ENCODE data around the gene LCLAT1.

The LCLAT1 gene

DNA sequence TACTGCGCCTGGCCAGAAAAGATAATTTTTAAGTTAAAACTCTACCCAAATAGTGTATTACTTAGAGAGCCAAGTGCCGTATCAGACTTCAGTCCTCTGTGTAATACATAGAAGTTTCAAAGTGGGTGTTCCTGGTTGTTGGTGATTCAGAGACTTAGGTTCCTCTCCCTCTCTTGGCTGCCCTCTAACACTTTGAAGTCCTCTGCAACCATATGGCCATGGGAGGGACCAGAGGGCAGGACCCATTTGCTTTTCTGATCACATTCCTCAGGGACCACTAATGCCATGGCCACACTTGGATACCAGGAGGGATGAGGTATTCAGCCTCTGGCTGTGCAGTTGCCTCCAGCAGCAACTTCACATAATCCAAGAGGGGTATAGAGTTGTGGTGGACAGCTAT, 228.7 kb downstream of the LCLAT1 start:
- DNase-seq (ENCODE audit: low read depth): no peak

DNA sequence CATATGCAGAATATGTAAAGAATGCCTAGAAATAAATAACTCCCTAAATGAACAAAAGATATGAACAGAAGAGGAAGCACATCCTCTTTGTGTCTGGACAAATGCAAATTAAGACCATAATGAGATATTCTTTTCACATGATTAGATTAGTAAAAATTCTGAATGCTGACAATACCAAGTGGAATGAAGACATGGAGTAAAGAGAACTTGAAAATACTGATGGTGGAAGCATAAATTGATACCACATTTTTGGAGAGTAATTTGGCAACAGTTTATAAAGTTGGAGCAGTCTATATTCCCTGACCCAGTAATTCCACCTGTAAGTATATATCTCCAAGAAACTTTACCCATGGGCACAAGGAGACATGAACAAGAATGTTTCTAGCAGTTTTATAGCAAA, 230.2 kb downstream of the LCLAT1 start:
- DNase-seq (ENCODE audit: low read depth): no peak

DNA sequence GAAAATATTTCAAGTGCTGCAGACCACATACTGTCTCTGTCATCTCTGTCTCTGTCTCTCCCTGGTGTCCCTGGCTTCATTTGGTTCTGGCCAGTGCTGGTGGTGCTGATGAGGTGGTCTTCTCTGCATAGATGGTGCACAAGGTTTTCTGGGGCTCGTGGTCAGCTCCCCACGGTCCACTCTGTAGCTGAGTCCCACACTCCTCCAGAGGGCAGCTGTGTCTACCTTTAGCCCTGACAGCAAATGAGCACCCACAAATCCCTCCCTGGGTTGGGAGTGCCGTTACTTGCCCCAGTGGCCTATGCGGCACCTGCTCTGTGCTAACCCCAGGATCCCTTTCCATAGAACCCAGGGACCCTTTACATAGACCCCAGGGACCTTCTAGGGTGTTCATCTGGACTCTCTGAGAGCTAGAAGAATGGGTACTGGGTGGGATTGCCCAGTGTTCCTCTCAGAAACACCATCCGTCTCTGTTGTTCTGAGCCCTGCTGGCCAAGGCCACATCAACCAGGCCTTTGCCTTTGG, 230.9 kb downstream of the LCLAT1 start:
- DNase-seq (ENCODE audit: low read depth): no peak

DNA sequence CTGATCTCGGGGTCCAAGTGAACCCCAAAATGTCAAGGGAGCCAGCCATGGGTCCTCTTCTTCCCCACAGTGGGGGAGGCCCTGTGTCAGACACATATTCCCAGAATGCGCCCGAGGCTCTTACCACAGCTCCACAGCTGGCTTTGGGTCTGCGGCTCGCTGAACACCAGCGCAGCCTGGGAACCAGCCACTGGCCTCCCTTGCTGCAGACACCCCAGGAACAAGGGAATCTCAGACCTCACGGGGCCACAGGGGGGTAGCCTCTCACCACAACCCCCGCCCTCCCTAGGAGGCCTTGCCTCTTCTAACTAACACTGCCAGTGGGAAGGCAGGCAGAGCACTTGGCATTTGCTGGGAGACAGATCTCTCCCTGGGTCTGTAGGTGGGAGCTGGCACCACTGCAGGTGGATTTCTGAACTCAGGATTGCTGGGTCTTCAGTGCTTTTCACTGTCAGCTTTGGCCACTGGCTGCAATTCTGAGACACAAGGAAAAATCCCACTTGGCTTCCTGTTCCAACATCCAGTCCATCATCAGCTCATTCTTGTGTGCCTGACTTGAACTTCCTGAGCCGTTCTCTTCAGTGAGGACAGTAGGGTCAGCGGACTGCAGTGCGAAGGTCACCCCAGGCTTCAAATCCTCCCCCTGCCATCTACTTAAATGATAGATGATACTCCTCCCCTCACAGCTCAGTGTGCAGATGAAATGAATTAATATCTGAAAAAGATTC, 231.5 kb downstream of the LCLAT1 start:
- no peak for DNase-seq (ENCODE audit: low read depth)

GRCh38 chr2:30679426-30680088, 232.5 kb downstream of the LCLAT1 start:
- no peak for DNase-seq (ENCODE audit: low read depth)

DNA sequence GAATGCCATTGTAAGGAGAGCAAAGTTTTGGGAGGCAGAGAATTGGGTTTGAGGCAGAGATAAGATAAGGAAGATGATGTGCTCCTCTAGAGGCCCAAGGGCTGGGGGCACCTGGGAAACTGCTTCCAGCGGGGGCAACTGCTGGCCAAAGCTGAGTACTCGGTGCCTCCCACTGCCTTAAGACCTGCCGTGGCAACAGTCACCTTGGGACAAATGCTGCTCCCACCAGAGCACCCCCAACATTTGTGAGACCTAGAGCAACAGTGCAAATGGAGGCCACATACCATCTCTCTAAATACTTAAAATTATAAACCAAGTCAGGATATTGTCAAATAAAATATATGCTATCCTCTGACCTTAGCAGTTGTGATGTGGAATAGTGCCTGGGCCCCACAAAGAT, 233.1 kb downstream of the LCLAT1 start:
- DNase-seq (ENCODE audit: low read depth): no peak

- no peak for DNase-seq (ENCODE audit: low read depth)
Observed at GRCh38 chr2:30681022-30681421, 234.0 kb downstream of the LCLAT1 start.

- no peak for DNase-seq (ENCODE audit: low read depth)
Observed at GRCh38 chr2:30683236-30683956, 236.3 kb downstream of the LCLAT1 start.

GRCh38 chr2:30684026-30684425, 237.0 kb downstream of the LCLAT1 start:
- no peak for DNase-seq (ENCODE audit: low read depth)

DNA sequence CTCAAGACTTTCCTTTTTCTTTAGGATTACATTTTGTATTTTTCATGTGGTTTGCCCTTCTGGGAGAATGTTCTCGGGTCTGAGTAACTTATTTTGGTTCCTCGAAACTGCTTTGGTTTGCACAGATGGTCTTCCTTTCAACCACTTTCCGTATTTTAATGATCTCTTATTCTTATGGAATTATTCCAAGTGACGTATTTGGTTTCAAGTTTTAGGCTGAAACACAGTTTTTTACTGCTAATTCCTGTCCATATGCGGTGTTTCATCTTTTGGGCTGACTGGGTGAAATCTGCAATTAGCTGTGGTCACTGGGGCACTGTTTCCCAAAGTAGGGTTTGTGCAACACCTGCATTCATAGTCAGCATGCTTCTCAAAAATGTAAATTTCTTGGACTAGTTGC, 237.5 kb downstream of the LCLAT1 start:
- no peak for DNase-seq (ENCODE audit: low read depth)

- no peak for DNase-seq (ENCODE audit: low read depth)
Observed at GRCh38 chr2:30684996-30685395, 237.9 kb downstream of the LCLAT1 start.

DNA sequence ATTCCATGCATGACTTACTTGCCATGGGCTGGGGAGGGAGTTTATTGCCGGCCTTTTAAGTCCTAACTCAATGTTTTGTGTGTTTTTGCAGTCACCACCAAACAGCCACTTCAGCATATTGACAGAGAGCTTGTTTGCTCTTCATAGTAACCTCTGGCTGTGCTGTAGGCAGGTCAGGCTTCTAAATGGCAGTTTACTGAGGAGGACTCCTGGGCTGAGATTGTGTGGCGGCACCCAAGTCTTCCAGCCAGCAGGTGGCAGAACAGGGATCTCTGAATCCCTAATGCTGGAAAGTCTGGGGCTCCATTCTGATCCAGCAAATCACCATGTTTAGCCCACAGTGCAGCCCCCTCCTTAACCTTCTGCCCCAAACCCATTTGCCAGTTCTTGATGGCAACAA, 239.0 kb downstream of the LCLAT1 start:
- no peak for DNase-seq (ENCODE audit: low read depth)

- DNase-seq (ENCODE audit: low read depth): no peak
Observed at GRCh38 chr2:30686669-30687068, 239.6 kb downstream of the LCLAT1 start.

GRCh38 chr2:30688956-30689401, 241.9 kb downstream of the LCLAT1 start:
- DNase-seq (ENCODE audit: low read depth): no peak

DNA sequence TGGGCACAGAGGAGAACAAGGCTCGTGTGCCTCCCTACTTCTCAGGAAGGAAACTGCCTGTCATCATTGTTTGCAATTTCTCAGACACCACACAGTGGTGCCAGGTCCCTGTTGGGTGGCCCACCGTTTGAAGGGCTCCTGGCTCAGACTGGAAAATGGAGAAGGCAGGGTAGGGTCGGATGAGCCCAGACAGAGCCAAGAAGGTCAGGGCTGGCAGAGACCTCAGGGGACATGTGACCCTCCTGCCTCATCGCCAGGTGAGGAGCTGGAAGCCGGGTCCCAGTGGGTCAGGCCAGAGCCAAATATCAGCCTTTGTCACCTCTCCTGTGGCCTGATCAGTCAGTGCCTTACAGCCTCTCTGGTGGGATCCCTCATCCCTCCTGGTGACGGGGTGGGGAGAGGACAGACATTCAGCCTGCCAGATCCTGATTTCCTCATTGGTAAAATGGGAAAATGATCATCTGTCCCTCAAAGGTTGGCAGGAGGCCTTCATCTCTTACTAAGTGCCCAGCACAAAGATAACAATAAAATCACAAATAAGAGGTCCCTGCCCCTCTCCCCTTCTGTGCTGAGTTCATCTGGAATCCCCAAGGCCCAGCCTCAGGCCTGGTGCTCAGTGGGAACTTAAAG, 242.6 kb downstream of the LCLAT1 start:
- no peak for DNase-seq (ENCODE audit: low read depth)

DNA sequence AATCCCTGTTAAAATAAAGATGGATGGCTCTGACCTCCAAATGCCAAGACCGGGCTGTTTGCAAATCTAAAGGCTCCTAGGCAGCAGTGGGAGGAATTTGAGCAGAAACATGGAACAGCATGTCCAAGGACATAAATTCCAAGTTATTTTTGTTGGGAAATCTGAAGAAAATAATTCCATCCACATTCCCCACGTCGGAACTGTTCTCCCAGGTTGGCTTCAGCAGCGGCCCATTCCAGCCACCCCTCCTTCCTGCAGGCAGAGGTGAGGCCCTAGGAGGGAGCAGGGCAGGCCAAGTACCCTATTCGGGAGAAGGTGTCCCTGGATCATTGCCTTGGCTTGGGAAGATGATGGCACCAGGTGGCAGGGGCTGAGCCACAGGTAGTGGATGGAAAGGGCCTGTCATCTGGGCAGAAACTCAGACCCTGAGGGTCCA, 243.1 kb downstream of the LCLAT1 start:
- no peak for DNase-seq (ENCODE audit: low read depth)

GRCh38 chr2:30691091-30691947, 244.3 kb downstream of the LCLAT1 start:
- no peak for DNase-seq (ENCODE audit: low read depth)

GRCh38 chr2:30691948-30692828, 245.1 kb downstream of the LCLAT1 start:
- no peak for DNase-seq (ENCODE audit: low read depth)

GRCh38 chr2:30692829-30693275, 245.8 kb downstream of the LCLAT1 start:
- DNase-seq (ENCODE audit: low read depth): no peak

Data from HS-27A (cell line).